Lung (tissue), 12 donors: Measurements from ENCODE around the gene SLC9A5. TPM values are rescaled to one million over a fixed set of nuclear protein-coding genes. Genes with fewer than 3 reads are reported as not detected.

Experiments
- ATAC-seq: fragments of 200-7000 bp; cut with Tn5 transposase; one replicate; pipeline ENCODE4 v1.9.1; 2020; ENCODE audit warnings: moderate number of reproducible peaks; ENCODE audit not compliant: insufficient read depth, low FRiP score
- DNase-seq, 3 donors: peaks; one replicate each; pipeline ENCODE4 v3.0.0-alpha.2; 2013 to 2017
- H3K27ac ChIP-seq, 2 donors: one replicate each; pipeline ENCODE4 v1.5.1; 2013; ENCODE audit warnings: mild to moderate bottlenecking in 2 of 2, moderate library complexity in 2 of 2, control low read depth in 1 of 2, inconsistent platforms in 1 of 2, low read depth in 1 of 2, low read length in 1 of 2
- H3K27me3 ChIP-seq, 3 donors: one replicate each; pipeline ENCODE4 v1.5.1; 2013; ENCODE audit warnings: low read length in 2 of 3; ENCODE audit not compliant: control insufficient read depth in 3 of 3, insufficient read depth in 3 of 3
- H3K36me3 ChIP-seq, 4 donors: one replicate each; pipeline ENCODE4 v1.5.1; 2013; ENCODE audit warnings: low read length in 4 of 4, mild to moderate bottlenecking in 1 of 4, moderate library complexity in 1 of 4; ENCODE audit not compliant: control insufficient read depth in 4 of 4, insufficient read depth in 4 of 4
- H3K4me1 ChIP-seq, 5 donors: one replicate each; pipeline ENCODE4 v1.5.1; 2013; ENCODE audit warnings: low read length in 5 of 5, mild to moderate bottlenecking in 2 of 5, moderate library complexity in 1 of 5; ENCODE audit not compliant: control insufficient read depth in 5 of 5, insufficient read depth in 5 of 5
- H3K4me3 ChIP-seq: one replicate; pipeline ENCODE4 v1.5.1; 2013; ENCODE audit warnings: mild to moderate bottlenecking, control low read depth, moderate library complexity
- H3K9ac ChIP-seq, 2 donors: one replicate each; pipeline ENCODE4 v1.5.1; 2013; ENCODE audit warnings: low read length in 2 of 2, control low read depth in 1 of 2; ENCODE audit not compliant: insufficient read depth in 1 of 2
- H3K9me3 ChIP-seq, 4 donors: one replicate each; pipeline ENCODE4 v1.5.1; 2013; ENCODE audit warnings: low read length in 3 of 4, mild to moderate bottlenecking in 1 of 4, moderate library complexity in 1 of 4; ENCODE audit not compliant: control insufficient read depth in 4 of 4, insufficient read depth in 3 of 4
- WGBS, 2 donors: extraction: QIAGEN DNeasy Blood & Tissue Kit; methylation state at CpG; one replicate each; pipeline ENCODE4 v1.1.7; 2013; 5-methylcytosine and 5-hydroxymethylcytosine counted together
- polyA plus RNA-seq, 2 donors: library from polyadenylated mRNA; stranded (reverse); fragments of 200-250 nt; gene quantifications; one replicate each; pipeline ENCODE4 v1.2.1, GENCODE V29; 2013
- total RNA-seq, 2 donors: library from RNA; depleted of rRNA in 1 of 2; stranded (reverse); fragments of >200 nt in 1 of 2; gene quantifications; one replicate each; pipeline ENCODE4 v1.2.1, GENCODE V29; 2014 to 2021
- TF ChIP-seq, protein P1 (sequence below): IDR thresholded peaks from 2 replicates; pipeline ENCODE4 v1.5.1; 2012; ENCODE audit warnings: mild to moderate bottlenecking; ENCODE audit errors: control extremely low read depth, extremely low read depth
- donor health status: control.
- donor health status: control.
- donor health status: Bipolar disorder and iron deficiency.
- donor health status: healthy.
- donor health status: DM: yes; HTN: yes; CAD: no.

The SLC9A5 gene
- total and polyA plus RNA-seq, 4 donors, result 1.2 to 5.9 (median 3.3) TPM

DNA sequence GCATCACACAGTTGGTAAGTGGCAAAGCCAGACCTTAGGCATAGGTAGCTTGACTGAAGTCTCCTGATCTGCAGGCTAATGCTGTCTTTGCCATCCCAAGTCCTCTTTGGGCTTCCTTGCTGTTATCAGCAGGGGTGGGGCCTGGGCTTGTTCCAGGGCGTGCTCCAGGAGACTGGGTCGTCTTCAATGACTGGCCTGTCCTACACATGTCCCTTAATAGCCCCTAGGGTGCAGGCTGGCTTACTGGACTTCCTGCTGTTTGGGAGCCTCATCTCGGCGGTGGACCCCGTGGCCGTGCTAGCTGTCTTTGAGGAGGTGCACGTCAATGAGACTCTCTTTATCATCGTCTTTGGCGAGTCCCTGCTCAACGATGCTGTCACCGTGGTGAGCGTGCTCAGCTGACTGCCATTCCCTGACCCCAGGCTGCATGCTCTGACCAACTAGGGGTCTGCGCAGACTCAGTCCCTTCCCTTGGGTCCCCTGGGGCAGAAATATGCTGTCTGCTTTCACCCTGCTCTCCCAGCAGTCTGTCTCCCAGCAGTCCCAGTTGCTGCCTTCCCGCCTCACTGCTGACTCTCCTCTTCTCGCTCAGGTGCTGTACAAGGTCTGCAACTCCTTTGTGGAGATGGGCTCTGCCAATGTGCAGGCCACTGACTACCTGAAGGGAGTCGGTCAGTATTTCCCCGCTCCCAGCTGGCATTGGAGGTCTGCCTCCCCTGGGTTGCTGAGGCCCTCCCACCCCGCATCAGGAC, 6.2 kb downstream of the SLC9A5 start:
- no peaks in the 10 kb centered on the region for H3K27me3 ChIP-seq
- peaks cover 0 to 8% (median 0%) of the 10 kb centered on the region in 5 donors for H3K4me1 ChIP-seq
- WGBS, 2 donors, result 91 to 94% methylated on average over 18 of the region's 18 CpGs
- no peak for ATAC-seq
- no peak overlapping the region for H3K4me3 ChIP-seq
- no peak overlapping the region for H3K27ac ChIP-seq
- TF ChIP-seq, protein P1, sequence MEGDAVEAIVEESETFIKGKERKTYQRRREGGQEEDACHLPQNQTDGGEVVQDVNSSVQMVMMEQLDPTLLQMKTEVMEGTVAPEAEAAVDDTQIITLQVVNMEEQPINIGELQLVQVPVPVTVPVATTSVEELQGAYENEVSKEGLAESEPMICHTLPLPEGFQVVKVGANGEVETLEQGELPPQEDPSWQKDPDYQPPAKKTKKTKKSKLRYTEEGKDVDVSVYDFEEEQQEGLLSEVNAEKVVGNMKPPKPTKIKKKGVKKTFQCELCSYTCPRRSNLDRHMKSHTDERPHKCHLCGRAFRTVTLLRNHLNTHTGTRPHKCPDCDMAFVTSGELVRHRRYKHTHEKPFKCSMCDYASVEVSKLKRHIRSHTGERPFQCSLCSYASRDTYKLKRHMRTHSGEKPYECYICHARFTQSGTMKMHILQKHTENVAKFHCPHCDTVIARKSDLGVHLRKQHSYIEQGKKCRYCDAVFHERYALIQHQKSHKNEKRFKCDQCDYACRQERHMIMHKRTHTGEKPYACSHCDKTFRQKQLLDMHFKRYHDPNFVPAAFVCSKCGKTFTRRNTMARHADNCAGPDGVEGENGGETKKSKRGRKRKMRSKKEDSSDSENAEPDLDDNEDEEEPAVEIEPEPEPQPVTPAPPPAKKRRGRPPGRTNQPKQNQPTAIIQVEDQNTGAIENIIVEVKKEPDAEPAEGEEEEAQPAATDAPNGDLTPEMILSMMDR, result no peak
- no peak overlapping the region for H3K9ac ChIP-seq
- H3K36me3 ChIP-seq, result peaks cover 0 to 30% (median 8%) of the 10 kb centered on the region in 4 donors
- DNase-seq, result no peak
- no peaks in the 10 kb centered on the region for H3K9me3 ChIP-seq

DNA sequence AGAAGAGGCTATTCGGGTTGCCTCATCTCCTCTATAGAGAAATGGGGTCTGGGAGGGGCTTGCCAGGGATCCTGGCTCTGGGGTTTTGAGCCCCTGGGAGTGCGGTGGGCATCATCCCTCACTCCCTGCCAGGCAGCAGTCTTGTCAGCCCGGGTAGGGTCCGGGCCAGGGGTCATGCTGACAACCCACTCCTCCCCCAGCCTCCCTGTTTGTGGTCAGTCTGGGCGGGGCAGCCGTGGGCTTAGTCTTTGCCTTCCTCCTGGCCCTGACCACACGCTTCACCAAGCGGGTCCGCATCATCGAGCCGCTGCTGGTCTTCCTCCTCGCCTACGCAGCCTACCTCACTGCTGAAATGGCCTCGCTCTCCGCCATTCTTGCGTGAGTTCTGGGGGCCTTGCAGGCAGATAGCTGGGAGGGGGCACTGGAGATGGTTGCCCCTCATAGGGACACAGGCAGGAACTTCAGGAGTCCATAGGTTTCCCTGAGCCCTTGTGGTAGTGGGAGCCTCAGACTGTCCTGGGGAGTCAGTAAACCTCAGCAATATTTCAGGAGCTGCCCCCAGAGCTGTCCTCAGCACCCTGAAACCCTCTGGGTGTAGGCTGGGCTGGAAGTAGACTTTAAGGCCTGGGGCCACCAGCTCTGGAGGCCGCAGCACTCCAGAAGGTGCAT, 6.9 kb downstream of the SLC9A5 start:
- WGBS, 2 donors, result 92% methylated on average over 17 of the region's 17 CpGs
- Histone ChIP-seq H3K27me3 (no peaks in the 10 kb centered on the region), H3K36me3 (peaks cover 0 to 34% (median 8%) of the 10 kb centered on the region in 4 donors), H3K4me3 (no peak overlapping the region), H3K27ac (no peak overlapping the region), H3K9ac (no peak overlapping the region), H3K4me1 (peaks cover 0 to under 1% (median 0%) of the 10 kb centered on the region in 5 donors), H3K9me3 (no peaks in the 10 kb centered on the region)
- ATAC-seq (no peak), DNase-seq (no peak)
- TF ChIP-seq, protein P1, result no peak

DNA sequence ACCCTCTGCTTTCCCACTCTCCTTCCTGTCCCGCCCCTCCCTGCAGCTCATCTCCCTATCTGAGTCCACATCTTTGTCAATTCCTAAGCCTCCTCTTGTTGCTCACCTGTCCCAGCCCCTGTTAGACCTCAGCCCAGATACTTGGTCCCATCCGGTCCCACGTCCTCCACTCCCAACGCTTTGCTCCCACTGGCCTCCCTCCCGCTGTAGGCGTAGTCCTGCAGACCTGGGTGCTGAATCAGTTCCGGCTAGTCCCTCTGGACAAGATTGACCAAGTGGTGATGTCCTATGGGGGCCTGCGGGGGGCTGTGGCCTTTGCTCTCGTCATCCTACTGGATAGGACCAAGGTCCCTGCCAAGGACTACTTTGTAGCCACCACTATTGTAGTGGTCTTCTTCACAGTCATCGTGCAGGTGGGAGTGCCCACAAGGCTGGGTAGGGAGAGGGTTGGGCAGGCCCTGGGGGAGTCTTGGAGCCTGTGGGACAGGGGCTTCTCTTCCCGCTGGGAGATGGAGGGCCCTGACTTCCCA, 8.0 kb downstream of the SLC9A5 start:
- Histone ChIP-seq H3K9me3 (no peaks in the 10 kb centered on the region), H3K4me3 (no peak overlapping the region), H3K4me1 (no peaks in the 10 kb centered on the region), H3K27ac (no peak overlapping the region), H3K9ac (no peak overlapping the region), H3K27me3 (no peaks in the 10 kb centered on the region), H3K36me3 (peaks cover 0 to 43% (median 8%) of the 10 kb centered on the region in 4 donors)
- DNase-seq (no peak), ATAC-seq (no peak)
- TF ChIP-seq, protein P1, result no peak
- WGBS, 2 donors, result 92 to 98% methylated on average over 11 of the region's 11 CpGs
